C4-2B (cell line): ENCODE data around the gene COMMD1.
"Not testable (repeated sequence)": the region's sequence is repeated elsewhere in the genome, so short reads cannot be mapped to it uniquely, and the experiment has no call there.

Experiments used
- H3K27ac ChIP-seq: fragments of 450-650 bp; 2 replicates; pipeline ENCODE4 v1.5.1; 2017
- CTCF ChIP-seq: fragments of 450-650 bp; conservative IDR thresholded peaks from 2 replicates; pipeline ENCODE4 v1.5.1; 2017; ENCODE audit warnings: mild to moderate bottlenecking
- ZFX ChIP-seq: fragments of 450-650 bp; IDR thresholded peaks from 2 replicates; pipeline ENCODE4 v1.6.1; 2017

The COMMD1 gene

GRCh38 chr2:61909116-61909515, 3.6 kb downstream of the COMMD1 start:
- TF ChIP-seq CTCF (no peak), ZFX (no peak)
- H3K27ac ChIP-seq: no peak overlapping the region

GRCh38 chr2:61910603-61911002, 5.1 kb downstream of the COMMD1 start:
- TF ChIP-seq CTCF (peak; percentile 25), ZFX (no peak)
- H3K27ac ChIP-seq: no peak overlapping the region

- TF ChIP-seq CTCF (no peak), ZFX (no peak)
- no peak overlapping the region for H3K27ac ChIP-seq
These were observed 6.0 kb downstream of the COMMD1 start for GRCh38 chr2:61911510-61911909.

- H3K27ac ChIP-seq: not testable (repeated sequence)
These were observed 9.3 kb downstream of the COMMD1 start for GRCh38 chr2:61914794-61915193.

- no peak for TF ChIP-seq CTCF
- TF ChIP-seq ZFX: no peak
- no peak overlapping the region for H3K27ac ChIP-seq
These were observed 15.1 kb downstream of the COMMD1 start for GRCh38 chr2:61920548-61920947.

GRCh38 chr2:61922714-61923113, 17.2 kb downstream of the COMMD1 start:
- no peak for TF ChIP-seq CTCF
- TF ChIP-seq ZFX: no peak
- no peak overlapping the region for H3K27ac ChIP-seq

- TF ChIP-seq CTCF (no peak), ZFX (no peak)
- H3K27ac ChIP-seq: no peak overlapping the region
These were observed 19.6 kb downstream of the COMMD1 start for GRCh38 chr2:61924895-61925663.
